ENCODE measurements around the gene NUDT17. TPM values are rescaled to one million over a fixed set of nuclear protein-coding genes. Genes with fewer than 3 reads are reported as not detected.

The NUDT17 gene
- total and polyA plus RNA-seq, 9 of the 15 experiments (the other 6 are each of a cell fraction or from before 2014, with no cell fraction given), result 2.1 to 10.0 (median 6.1) TPM

GRCh38 chr1:145858901-145859490 is 13.6 kb downstream of the NUDT17 start, which contains the start of gene PIAS3 (continued):
- TF ChIP-seq NONO (IDR thresholded peaks at IDR 0.05; ENCODE audit: low read depth in 2 of 2, low read length in 1 of 2), result no peak
- TF ChIP-seq ZNF175 (CRISPR knock-in tag; IDR thresholded peaks at IDR 0.05; ENCODE audit: low read depth), result no peak
- TF ChIP-seq ARID3A (IDR thresholded peaks at IDR 0.05; ENCODE audit: borderline replicate concordance, low read depth, low read length), result no peak
- peak; percentile 71 for TF ChIP-seq TOE1 (IDR thresholded peaks at IDR 0.05; ENCODE audit: borderline replicate concordance)
- TF ChIP-seq TOE1 (CRISPR knock-in tag; IDR thresholded peaks at IDR 0.05; ENCODE audit: borderline replicate concordance, low read depth), result no peak
- TF ChIP-seq FOXJ3 (CRISPR knock-in tag; IDR thresholded peaks at IDR 0.05), result no peak
- no peak for TF ChIP-seq ZBTB5 (IDR thresholded peaks at IDR 0.05)
- TF ChIP-seq ZNF780A (CRISPR knock-in tag; IDR thresholded peaks at IDR 0.05), result no peak
- TF ChIP-seq CC2D1A (IDR thresholded peaks at IDR 0.05), result peak; percentile 18; the same call in 1 of the 2 replicates
- TF ChIP-seq MTA3 (IDR thresholded peaks at IDR 0.05; ENCODE audit: borderline replicate concordance), result no peak
- no peak for TF ChIP-seq PRMT5 (CRISPR knock-in tag; IDR thresholded peaks at IDR 0.05)
- no peak for TF ChIP-seq SFPQ (IDR thresholded peaks at IDR 0.05; ENCODE audit: low read depth, low read length)
- TF ChIP-seq DLX4 (CRISPR knock-in tag; IDR thresholded peaks at IDR 0.05), result no peak
- no peak for TF ChIP-seq HDGF (IDR thresholded peaks at IDR 0.05)
- TF ChIP-seq GTF2F1 (IDR thresholded peaks at IDR 0.05; ENCODE audit: low read depth, low read length), result no peak
- no peak for TF ChIP-seq AFF1 (IDR thresholded peaks at IDR 0.05; ENCODE audit: low read depth in 1 of 2, partially characterized antibody in 2 of 2)
